ENCODE data around the gene EMP3.
"Not testable (repeated sequence)": the region's sequence is repeated elsewhere in the genome, so short reads cannot be mapped to it uniquely, and the experiment has no call there.

The EMP3 gene

GRCh38 chr19:48325265-48325910, at the start of gene EMP3:
EMP3 (plus strand) TSS chr19:48325552; CDS start chr19:48326845, 1,293 bp downstream.
- DNase-seq, result no peak

DNA sequence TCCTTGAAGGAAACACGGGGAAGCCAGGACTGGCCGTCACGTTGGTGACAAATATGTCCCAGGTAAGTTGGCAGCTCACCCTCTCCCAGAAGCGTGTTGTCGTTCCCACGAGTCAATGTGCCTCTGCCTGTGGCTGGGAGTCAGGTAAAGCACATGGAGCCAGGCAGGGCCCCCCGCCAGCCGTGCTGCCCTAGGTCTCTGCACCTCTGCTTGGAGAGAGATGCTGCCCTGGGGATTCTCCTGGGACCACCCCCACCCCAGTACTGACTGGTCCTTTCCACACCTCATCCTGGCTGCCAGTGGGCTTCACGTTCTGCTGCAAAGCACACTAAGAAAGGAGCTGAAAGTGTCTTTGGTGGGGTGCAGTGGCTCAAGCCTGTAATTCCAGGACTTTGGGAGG, 45.6 kb upstream of the EMP3 start:
- no peak for DNase-seq

GRCh38 chr19:48283908-48284307, 41.4 kb upstream of the EMP3 start:
- DNase-seq, result no peak

GRCh38 chr19:48284896-48285295, 40.5 kb upstream of the EMP3 start:
- no peak for DNase-seq

GRCh38 chr19:48287748-48288147, 37.6 kb upstream of the EMP3 start:
- no peak for DNase-seq

- no peak for DNase-seq
Measured at GRCh38 chr19:48290401-48290770, 35.0 kb upstream of the EMP3 start.

DNA sequence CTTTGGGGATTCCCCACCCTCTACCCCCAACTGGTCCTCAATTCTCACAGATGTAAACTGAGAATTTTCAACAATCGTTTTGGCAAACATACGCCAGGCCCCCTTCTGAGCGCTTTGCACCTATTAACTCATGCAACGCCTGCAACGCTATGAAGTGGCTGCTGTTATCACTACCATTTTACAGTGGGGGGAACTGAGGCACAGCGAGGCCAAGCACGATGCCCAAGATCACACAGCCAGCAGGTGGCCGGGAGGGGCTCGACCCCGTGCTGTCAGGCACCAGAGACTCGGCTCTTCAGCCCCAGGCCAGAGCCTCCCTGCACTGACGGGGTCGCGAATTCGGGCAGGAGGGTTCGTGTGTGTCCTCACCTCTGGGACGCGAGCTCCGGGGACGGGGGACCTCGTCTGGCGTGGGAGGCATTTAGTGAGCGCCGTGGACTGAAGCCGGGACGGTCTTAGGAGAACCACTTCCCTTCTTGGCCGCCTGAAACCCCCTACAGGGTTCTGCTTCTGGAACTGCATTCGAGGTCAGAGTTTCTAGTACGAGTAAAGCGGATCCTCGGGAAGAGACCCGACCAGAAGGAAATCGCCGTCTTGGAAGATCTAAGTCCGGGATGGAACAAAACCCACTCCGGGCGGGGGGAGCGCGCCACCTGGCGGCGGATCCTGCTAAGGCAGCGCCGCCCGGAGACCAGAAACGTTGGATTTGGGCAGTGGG, 34.4 kb upstream of the EMP3 start:
- peak; percentile 14 for DNase-seq

DNA sequence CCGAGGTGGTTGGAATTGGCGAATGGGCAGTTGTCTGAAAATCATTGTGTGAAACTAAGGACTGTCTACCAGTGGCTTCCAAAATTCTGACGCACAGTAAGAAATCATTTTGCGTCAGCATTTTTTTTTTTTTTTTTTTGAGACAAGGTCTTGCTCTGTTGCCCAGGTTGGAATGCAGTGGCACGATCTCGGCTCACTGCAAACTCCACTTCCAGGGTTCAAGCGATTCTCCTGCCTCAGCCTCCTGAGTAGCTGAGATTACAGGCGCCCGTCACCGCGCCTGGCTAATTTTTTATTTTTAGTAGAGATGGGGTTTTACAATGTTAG, 33.9 kb upstream of the EMP3 start:
- DNase-seq, result not testable (repeated sequence)

DNA sequence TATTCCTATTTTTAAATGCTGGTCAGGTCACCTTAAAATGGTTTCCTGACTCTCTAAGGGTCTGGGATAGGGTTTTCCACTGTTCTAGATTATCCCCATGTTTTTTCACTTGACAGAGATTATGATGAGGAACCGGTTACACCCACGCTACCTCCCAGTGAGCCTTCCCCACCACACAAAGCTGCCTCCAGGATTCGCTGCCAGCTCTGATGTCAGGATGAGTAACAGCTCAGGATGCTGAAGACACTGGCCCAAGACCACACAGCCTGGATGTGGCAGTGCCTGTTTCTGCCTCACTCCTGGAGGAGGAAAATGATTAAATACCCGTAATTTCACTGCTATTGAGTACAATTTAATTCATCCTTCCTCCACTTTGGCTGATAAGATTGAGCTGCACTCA, 32.6 kb upstream of the EMP3 start:
- DNase-seq, result no peak

GRCh38 chr19:48295458-48295857, 29.9 kb upstream of the EMP3 start:
- no peak for DNase-seq

GRCh38 chr19:48296963-48297734, 28.2 kb upstream of the EMP3 start:
- no peak for DNase-seq

GRCh38 chr19:48297975-48298374, 27.4 kb upstream of the EMP3 start:
- no peak for DNase-seq

GRCh38 chr19:48301886-48302599, 23.3 kb upstream of the EMP3 start:
- no peak for DNase-seq

DNA sequence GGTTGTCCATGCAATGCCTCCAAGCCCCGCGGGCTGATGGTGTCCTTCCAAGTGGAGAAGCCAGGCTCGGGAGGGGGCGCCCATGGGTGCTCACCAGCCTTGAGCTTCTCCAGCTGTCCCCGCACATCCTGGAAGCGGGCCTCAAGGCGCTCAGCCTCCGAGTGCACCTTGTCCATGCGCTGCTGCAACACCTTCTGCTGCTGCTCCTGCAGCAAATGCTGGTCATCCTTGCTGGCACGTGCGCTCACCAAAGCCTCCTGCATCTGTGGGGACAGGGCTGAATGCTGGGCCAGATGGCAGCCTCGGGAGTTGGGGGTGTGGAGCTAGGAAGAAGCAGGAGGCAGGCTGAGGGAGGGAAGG, 22.8 kb upstream of the EMP3 start:
- DNase-seq, result no peak

GRCh38 chr19:48303367-48303766, 22.0 kb upstream of the EMP3 start:
- no peak for DNase-seq

DNA sequence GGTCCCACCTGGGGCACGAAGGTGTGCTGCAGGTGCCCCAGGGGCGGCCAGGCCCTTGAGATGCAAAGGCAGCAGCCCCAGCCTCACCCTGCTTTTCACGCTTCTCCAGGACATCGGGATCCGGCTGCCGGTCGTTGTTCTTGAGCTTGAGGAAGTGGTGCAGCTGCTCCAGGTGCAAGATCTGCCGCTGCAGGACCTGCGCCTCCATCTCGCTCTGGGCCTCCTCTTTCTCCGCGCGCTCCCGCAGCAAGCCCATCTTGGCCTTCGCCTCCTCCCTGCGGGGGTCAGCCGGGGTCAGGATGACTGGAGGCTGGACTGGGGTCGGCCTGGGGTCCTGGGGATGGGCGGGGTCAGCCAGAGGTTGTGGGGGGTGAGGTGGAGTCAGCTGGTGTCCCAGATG, 21.5 kb upstream of the EMP3 start:
- no peak for DNase-seq

DNA sequence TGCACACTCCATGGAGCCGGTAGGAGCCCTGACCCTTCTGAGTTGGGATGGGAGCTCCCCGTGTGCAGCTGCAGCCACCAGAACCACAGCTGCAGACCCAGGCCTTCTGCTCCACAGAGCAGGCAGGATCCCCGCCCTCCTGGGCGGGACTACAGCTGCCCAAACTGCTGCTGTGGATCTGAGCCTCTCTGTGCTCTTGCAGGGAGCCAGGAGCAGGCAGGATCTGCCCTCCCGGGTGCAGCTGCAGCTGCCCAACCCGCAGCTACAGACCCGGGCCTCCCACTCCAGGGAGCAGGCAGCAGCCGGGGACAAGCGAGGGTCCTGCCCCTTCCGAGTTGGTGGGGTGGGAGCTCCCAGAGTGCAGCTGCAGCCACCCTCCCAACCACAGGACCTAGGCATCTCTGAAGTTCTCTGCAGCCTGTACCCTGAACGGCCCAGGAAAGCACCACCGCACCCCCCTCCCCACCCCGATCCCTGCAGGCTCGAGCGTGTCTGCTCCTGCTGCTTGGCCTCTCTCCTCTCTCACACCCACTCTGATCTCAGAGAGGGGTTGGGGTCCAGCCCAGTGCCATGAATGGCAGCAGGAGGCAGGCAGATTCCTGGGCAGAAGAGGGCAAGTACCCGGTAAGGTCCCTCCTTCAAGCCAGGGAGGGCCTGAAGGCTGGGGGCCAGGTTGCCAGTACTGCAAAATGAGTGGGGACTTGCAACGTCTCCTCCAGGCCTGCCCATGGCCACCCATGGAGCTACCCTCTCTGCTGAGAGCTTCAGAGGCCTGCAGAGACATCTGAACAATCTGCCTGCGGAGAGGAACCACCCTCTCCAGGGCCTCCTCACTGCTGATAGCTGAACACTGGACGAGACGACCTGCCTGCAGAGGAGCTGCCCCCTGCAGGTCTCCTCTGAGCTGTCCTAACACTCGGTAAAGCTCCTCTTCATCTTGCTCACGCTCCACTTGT, 16.4 kb upstream of the EMP3 start:
- no peak for DNase-seq

DNA sequence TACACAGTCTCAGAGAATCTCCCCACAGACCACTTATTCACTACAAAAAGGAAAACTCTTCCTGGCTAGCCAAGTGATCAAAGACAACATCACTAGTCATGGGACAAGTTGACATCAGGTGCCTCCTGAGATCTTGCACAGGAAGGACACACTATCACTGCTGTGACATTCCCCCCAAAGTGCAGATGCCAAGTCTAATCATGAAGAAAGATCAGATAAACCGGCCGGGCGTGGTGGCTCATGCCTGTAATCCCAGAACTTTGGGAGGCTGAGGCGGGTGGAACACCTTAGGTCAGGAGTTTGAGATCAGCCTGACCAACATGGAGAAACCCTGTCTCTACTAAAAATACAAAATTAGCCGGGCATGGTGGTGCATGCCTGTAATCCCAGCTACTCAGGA, 15.6 kb upstream of the EMP3 start:
- not testable (repeated sequence) for DNase-seq

- no peak for DNase-seq
Measured at GRCh38 chr19:48310227-48310626, 15.1 kb upstream of the EMP3 start.

- DNase-seq, result no peak
Measured at GRCh38 chr19:48311384-48311783, 14.0 kb upstream of the EMP3 start.

GRCh38 chr19:48315712-48316111, 9.6 kb upstream of the EMP3 start:
- DNase-seq, result no peak

GRCh38 chr19:48317708-48317960, 7.7 kb upstream of the EMP3 start:
- DNase-seq, result not testable (repeated sequence)

All from NCI-H2029 treated with DMSO at 0.1 percent for 48 hours (cell line).